HG02840 (cell line): ENCODE data around the gene TMEM221.
"Not testable (repeated sequence)": the region's sequence is repeated elsewhere in the genome, so short reads cannot be mapped to it uniquely, and the experiment has no call there.

ENCODE experiments used
- ATAC-seq: cut with Tn5 transposase; IDR thresholded peaks from one replicate; pipeline ENCODE4 v1.9.1; 2021; ENCODE audit warnings: mild to moderate bottlenecking, moderate library complexity, moderate number of reproducible peaks; ENCODE audit not compliant: unreplicated experiment, low FRiP score

The TMEM221 gene

DNA sequence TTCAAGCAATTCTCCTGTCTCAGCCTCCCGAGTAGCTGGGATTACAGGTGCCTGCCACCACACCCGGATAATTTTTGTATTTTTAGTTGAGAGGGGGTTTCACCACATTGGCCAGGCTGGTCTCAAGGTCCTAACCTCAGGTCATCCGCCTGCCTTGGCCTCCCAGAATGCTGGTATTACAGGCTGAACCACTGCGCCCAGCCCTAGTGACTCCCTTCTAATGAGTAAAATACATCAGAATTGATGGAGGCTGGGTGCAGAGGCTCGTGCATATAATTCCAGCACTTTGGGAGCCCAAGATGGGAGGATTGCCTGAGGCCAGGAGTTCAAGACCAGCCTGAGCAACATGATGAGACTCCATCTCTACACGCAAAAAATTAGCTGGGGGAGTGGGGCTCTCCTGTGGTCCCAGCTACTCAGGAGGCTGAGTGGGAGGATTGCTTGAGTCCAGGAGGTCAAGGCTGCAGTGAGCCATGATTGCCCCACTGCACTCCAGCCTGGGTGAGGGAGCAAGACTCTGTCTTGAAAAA is 26.6 kb upstream of the TMEM221 start:
- ATAC-seq, result not testable (repeated sequence)

DNA sequence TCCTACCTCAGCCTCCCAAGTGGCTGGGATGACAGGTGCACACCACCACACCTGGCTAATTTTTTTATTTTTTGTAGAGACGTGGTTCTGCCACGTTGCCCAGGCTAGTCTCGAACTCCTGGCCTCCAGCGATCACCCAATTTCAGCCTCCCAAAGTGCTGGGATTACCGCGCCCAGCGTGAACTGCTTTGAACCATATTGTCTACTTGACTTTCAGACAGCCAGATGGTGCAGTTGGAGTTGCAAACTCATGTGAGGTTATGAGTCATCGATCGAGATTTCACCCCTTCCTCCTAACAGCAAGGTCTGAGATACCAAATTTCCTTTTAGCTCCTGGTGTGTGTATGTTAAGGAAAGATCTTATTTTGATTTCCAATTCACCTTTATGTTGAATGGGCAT is 24.6 kb upstream of the TMEM221 start:
- ATAC-seq, result no peak

DNA sequence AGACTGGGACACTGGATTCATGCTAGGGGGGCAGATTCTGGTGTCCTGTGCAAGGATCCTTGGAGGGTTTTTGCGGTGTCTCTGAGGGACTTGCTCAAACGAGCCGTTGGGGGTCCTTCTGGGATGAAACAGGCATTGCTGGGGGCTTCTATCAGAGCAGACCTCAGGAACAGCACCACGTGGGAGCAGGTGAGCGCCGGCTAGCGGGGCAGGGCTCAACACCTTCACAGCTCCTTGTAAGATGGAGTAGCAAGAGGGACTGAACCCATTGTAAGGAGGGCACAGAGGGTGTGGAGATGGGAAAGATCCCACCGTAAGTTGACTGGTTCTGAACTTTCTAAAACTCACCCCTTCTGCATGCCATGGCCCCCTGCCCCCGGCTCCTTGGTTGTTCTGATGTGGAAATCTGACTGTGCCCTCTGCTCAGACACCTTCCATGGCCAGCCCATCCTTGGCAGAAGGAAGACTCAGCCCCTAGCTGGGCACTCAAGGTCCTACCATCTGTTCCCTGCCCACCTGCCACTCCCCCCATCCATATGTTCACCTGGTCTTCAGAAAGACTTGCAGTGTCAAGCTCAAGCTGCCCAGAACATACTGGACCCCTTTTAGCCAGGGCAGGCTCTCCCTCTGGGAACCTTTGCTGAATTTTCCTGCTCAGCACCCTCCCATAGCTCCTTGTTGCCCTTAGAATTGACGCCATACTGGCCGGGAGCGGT is 23.1 kb upstream of the TMEM221 start:
- ATAC-seq, result no peak

DNA sequence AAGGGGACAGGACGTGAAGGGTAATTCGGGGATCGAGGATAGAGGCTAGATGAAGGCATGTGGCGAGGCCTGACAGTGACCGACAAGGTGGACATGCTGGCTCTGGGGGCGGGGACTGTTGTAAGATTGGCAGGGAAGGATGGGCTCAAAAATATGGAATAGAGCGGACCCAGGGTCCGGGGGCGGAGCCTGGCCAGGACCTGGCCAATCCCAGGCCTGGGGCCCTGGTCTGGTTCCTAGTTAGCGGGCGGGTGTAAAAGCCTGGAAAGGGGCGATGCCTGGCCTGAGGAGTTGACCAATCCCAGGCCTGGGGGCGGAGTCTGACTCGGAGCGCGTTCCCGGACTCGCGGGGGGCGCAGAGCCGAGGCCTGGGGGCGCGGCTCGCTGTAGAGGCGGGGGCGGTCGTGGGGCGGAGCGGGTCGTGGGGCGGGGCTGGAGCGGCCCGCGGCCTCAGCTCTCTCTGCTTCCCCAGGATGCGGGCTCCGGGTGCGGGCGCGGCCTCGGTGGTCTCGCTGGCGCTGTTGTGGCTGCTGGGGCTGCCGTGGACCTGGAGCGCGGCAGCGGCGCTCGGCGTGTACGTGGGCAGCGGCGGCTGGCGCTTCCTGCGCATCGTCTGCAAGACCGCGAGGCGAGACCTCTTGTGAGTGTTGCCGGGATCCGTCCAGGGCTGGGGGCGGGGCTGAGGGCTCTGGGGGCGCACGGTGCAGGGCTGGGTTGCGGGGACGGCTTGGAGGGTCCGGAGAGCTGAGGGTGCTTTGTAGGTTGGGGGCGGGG is 21.8 kb upstream of the TMEM221 start, which contains the start of gene SLC27A1:
TSS of gene SLC27A1 (plus strand) at position 457 of the 774 bp plus-strand sequence. CDS start at position 474, 17 bp downstream.
- ATAC-seq, result peak; percentile 74

DNA sequence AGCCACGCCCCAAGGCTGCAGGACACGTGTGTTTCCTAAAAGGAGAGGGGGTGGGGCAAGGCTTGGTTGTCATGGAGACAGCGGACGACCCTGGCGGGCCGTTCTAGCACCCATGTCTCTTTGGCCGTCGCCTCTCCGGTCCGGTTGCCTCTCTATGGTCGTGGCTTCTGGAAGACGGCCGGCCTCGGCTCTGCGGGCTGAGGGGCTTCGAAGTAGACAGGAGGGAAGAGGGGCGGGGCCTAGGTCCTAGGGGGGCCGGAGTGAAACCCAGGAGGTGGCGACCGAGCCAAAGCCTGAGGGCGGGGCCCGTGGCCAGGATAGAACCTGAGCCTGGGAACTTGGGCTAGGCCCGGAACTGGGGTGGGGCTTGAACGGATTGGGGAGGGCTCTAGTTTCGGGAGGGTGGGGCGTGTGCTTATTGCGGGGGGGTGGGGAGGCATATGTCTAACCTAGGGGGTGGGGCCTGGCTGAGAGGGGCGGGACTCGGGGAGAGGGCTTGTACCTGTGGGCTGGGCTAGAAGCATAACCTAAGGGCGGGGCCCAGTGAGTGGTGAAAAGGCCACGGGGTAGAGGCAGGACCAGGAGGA is 21.1 kb upstream of the TMEM221 start:
- peak; percentile 47 for ATAC-seq

DNA sequence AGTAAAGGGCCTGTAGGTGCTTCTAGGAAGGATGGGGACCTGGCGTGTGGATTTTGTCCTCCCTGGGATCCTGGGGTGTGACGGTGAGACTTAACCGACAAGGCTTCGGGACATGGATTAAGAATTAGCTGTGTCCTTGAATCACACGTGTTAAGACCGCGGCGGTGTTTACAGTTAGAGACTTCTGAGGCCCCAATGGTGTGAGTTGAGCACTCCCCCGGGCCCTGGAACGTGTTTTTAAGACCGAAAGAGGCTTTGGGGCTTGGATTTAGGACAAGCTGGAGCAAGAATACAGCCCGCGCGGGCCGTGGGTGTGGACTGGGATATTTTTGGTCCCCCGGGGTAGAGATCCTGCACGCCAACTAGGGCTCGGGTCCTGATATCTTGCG is 20.6 kb upstream of the TMEM221 start:
- ATAC-seq, result no peak

DNA sequence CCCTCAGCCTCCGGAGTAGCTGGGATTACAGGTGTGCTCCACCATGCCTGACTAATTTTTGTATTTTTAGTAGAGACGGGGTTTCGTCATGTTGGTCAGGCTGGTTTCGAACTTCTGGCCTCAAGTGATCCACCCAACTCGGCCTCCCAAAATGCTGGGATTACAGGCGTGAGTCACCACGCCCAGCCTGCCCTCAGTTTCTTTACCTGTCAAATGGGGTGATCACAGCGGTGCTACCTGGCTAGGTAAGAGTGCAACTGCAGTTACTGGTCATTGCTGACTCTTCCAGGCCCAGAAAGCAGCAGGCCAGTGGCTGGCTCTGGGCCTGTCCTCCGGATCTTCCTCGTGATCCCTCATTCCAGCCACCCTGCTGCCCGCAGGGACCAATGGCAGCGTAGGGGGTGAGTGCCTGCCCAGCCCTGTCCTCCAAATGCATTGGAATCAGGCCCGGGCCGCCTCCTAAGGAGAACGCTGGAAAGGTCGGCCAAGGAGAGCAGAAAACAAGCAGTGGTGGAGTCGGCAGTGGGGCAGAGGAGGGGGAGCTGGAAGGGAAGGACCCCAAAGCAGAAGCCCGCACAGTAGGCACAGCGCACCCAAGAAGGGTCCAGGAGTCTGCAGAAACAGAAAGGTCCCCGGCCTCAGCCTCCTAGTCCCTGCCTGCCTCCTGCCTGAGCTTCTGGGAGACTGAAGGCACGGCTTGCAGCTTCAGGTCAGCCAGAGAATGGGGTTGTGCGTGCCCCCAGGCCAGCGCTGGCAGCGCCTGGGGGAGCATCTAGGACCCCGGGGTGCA is 20.0 kb upstream of the TMEM221 start:
- no peak for ATAC-seq

DNA sequence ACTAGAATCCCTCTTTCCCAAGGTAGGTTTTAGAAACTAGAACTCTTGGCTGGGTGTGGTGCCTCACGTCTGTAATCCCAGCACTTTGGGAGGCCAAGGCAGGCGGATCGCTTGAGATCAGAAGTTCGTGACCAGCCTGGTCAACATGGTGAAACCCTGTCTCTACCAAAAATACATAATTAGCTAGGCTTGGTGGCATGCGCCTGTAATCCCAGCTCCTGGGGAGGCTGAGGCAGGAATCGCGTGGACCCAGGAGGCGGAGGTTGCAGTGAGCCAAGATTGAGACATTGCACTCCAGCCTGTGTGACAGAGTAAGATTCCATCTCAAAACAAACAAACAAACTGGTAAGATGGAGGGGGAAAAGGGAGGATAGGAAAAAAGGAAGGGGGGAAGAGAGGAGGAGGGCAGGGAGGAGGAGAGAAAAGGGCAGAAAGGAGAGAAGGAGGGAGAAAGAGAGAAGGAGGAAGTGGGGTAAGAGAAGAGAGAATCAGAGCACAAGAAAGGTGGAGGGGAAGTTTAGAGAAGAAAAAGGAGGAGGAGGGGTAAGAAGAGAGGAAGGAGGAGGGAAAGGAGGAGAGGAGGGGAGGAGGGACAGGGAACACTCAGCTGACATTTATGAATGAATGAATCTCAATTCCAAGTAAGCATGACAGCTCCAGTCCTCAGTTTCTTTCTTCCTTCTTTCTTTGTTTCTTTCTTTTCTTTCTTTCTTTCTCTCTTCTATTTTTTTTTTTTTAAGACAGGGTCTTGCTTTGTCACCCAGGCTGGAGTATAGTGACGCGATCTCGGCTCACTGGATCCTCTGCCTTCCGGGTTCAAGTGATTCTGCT is 19.2 kb upstream of the TMEM221 start:
- ATAC-seq, result no peak

DNA sequence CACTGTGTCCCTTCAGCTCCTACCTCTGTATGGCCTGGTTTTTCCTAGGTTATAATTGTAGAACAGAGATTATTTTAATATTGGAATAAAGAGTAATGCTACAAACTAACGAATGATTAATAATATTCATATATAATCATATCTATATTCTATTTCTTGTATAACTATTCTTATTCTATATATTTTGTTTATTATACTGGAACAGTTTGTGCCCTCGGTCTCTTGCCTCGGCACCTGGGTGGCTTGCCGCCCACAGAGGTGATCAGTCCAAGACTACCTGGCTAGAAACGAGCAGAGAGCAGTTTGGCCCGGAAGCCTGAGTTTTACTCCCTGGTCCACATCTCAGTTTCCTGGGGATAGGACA is 18.0 kb upstream of the TMEM221 start:
- no peak for ATAC-seq

DNA sequence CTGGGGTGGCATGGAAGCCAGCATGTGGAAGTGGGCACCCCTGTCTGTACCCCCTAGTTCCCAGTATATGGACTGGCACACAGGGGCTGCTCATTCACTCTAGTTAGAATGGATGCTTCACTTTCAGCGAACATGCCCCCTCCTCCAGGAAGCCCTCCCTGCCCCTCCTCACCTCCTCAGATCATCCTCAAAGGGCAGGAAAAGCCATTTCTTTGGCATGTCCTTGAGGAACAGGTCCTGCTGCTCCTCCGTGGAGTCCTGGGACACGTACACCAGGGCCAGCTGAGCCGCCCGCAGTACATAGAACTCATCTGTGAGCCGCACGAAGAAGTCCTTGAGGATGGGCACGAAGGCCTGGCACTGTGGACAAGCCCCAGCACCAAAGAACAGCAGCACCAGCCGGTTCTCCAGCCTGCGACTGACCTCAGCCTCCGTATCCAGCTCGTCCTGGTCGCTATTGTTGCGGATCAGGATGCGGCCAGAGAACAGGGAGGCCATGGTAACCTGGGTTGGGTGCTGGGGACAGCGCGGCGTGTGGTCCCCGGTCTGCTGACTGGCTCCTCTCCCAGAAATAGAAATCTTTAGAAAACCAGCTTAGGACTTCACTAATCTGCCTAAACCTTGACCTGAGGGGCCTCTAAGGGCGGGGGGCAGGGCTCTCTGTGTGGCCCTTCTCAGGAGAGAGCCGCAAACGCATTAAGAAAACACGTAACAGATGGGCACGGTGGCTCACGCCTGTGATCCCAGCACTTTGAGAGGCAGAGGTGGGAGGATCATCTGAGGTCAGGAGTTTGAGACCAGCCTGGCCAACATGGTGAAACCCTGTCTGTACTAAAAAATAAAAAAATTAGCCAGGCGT is 12.1 kb upstream of the TMEM221 start, which contains the start of gene NXNL1:
TSS of gene NXNL1 (minus strand) at position 555 of the 859 bp plus-strand sequence. CDS start at position 498, 57 bp downstream.
- no peak for ATAC-seq

DNA sequence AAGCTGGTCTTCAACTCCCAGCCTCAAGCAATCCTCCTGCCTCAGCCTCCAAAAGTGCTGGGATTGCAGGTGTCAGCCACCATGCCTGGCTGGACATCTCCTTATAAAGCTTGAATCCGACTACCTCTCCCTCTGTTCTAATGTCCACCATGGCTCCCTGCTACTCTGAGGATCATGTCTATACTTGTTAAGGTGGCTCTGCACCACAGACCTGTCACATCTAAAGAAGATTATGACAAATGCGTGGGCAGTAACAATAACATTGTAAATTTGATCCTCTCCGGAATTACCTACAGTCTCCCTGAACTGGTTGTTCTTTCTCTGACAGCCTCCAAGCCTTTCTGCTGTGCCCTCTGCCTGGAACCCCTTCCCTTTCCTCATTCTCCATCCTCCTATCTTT is 10.5 kb upstream of the TMEM221 start:
- no peak for ATAC-seq

DNA sequence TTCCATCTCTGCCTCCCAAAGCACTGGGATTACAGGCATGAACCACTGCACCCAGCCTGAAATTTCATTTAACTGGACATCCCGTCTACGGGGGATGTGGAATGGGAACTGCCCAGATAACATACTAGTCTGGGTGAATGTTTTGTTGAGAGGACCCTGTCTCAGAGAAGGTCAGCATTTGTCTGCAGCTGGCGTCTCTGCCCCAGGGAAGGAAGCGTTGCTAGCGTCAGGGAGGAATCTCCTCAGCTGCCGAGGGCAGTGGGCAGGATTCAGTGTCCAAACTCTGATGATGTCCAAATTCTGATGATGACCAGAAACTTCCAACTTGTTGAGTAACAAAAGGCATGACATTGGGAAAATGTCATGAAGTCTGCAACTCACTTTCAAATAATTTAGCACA is 9.1 kb upstream of the TMEM221 start:
- ATAC-seq, result no peak

DNA sequence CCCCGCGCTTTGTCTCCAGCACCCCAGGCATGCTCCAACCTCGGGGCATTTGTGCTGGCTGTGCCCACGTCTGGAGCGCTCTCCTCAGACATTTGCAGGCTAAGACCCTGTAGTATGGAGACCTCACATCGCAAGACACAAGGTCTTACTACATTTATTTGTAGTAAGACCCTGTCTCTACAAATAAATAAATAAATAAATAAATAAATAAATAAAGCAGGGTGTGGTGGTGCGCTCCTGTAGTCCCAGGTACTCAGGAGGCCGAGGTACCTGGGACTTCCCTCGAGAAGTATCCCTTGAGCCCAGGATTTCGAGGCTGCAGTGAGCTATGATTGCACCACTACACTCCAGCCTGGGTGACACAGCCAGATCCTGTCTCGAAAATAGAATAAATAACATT is 7.7 kb upstream of the TMEM221 start:
- no peak for ATAC-seq

DNA sequence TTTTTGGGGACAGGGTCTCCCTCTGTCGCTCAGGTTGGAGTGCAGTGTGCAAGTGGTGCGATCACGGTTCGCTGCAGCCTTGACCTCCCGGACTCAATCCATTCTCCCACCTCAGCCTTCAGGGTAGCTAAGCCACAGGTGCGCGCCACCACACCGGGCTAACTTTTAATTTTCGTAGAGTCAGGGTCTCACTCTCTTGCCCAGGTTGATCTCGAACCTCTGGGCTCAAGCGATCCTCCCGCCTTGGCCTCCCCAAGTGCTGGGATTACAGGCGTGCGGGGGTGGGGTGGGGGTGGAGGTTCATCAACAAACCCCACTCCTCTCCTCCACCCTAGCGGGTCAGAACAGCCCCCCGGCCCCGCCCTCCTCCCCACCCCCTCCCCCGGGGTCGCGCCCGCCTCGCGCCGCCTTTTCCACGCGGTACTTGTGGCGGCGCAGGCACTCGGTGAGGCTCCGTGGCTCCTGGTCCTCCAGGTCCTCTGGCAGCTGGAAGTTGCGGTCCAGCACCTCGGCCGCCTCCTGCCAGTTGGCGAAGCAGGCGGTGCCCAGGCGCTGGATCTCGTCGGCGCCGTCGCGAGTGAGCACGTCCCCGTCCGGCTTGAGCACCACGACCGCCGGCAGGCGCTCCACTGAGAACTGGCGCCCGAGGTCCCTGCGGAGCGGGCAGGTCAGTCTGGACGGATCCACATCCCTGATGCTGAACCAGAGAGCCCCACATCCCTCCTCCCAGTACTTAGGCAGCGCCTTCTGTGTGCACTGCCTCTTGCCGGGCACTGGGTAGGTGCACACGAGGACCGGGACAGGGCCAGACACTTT is 7.0 kb upstream of the TMEM221 start:
- no peak for ATAC-seq

DNA sequence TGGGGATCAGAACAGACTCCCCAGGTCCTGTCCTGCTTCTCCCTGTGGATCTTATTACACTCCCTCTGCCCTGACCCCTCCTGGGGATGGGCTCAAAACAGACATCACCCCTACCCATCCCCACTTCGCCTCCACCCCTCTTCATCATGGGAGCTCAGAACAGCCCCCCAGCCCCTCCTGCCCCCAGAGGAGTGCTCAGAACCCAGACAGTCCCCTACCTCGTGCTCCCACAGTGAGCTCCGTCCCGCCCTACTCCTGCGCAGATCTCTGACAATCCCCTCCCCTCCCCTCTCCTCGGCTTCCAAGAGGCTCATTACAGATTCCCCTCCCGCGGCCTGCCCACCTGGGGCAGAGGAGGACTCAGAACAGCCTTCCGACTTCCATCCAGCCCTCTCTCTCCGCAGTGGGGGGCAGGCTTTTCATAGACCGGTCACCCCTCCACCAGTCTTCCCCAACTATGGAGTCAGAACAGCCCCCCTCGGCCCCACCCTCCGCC is 6.2 kb upstream of the TMEM221 start:
- ATAC-seq, result no peak

DNA sequence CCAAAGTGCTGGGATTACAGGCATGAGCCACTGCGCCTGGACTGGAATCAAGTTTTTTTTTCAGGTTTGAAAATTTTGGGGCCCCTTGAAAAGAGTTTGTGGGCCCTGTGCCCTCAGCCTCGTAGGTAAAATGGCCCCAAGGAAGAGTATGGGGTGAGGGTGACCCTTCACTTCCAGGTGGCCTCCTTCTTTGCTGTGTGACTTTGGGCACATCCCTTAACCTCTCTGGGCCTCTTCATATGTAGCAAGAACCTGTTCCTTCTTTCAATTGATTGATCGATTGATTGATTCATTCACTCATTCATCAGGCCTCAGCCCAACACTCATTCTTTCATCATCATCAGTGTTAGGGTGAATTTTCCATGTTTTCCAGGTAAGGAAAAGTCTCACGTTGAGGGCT is 3.4 kb upstream of the TMEM221 start:
- no peak for ATAC-seq

DNA sequence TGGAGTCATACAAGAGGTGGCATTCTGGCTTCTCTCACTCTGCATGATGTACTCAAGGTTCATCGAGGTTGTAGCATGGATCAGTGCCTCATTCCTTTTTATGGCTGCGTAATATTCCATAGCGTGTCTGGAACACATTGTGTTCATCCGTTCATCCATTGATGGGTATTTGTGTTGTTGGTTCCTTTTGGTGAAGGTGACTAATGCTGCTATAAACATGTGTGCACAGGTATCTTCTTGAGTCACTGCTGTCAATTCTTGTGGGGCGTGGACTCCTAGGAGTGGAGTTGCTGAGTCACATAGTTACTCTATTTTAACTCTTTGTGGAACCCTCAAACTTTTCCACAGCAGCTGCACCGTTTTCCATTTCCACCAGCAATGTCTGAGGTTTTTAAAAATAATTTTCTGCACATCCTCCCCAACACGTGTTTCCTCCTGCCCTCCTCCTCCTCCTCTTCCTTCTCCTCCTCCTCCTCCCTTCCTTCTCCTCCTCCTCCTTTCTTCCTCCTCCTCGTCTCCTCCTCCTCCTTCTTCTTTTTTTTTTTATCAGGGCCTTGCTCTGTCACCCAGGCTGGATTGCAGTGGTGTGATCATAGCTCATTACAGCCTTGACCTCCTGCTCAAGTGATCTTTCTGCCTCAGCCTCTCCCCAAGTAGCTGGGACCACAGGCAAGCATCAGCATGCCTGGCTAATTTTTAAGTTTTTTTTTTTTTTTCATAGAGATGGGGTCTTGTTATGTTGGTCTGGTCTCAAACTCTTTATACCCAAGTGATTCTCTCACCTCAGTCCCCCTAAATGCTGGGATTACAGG is 2.0 kb upstream of the TMEM221 start:
- no peak for ATAC-seq
